HL-60 (cell line): ENCODE measurements around the gene ACD.
"Not testable (repeated sequence)": the region's sequence is repeated elsewhere in the genome, so short reads cannot be mapped to it uniquely, and the experiment has no call there.

Source experiments
- DNase-seq, 2 experiments: peaks; one replicate each; pipeline ENCODE4 v3.0.0-alpha.2; 2010 to 2020; ENCODE audit warnings: low read depth in 1 of 2, low spot score in 1 of 2
- H3K27ac ChIP-seq: fragments of 250-450 bp; sonication (Bioruptor Pico); replicated peaks from 2 replicates; pipeline ENCODE4 v1.5.1; 2020; ENCODE audit warnings: mild to moderate bottlenecking, moderate library complexity
- H3K27me3 ChIP-seq: fragments of 250-450 bp; sonication (Bioruptor Pico); 2 replicates; pipeline ENCODE4 v1.5.1; 2021; ENCODE audit warnings: mild to moderate bottlenecking, moderate library complexity; ENCODE audit not compliant: insufficient read depth, poor library complexity, severe bottlenecking
- H3K4me3 ChIP-seq: replicated peaks from 2 replicates; pipeline ENCODE4 v1.5.1; 2011; ENCODE audit warnings: mild to moderate bottlenecking, control low read depth, low read length; ENCODE audit not compliant: insufficient read depth
- CTCF ChIP-seq: IDR thresholded peaks from one replicate; pipeline ENCODE4 v1.5.1; 2011; ENCODE audit warnings: low read length, control low read depth, inconsistent platforms; ENCODE audit not compliant: insufficient read depth
- GABPA ChIP-seq: IDR thresholded peaks from 2 replicates; pipeline ENCODE4 v1.6.1; 2012; ENCODE audit warnings: low read depth
- POLR2AphosphoS5 ChIP-seq: IDR thresholded peaks from 2 replicates; pipeline ENCODE4 v1.6.1; 2012; ENCODE audit warnings: low read depth
- SPI1 ChIP-seq: IDR thresholded peaks from 2 replicates; pipeline ENCODE4 v1.6.1; 2012; ENCODE audit warnings: low read depth, mild to moderate bottlenecking, borderline replicate concordance
- TF ChIP-seq, protein P1 (sequence below): IDR thresholded peaks from 2 replicates; pipeline ENCODE4 v1.6.1; 2012; ENCODE audit warnings: low read depth; ENCODE audit not compliant: insufficient replicate concordance

Gene ACD

DNA sequence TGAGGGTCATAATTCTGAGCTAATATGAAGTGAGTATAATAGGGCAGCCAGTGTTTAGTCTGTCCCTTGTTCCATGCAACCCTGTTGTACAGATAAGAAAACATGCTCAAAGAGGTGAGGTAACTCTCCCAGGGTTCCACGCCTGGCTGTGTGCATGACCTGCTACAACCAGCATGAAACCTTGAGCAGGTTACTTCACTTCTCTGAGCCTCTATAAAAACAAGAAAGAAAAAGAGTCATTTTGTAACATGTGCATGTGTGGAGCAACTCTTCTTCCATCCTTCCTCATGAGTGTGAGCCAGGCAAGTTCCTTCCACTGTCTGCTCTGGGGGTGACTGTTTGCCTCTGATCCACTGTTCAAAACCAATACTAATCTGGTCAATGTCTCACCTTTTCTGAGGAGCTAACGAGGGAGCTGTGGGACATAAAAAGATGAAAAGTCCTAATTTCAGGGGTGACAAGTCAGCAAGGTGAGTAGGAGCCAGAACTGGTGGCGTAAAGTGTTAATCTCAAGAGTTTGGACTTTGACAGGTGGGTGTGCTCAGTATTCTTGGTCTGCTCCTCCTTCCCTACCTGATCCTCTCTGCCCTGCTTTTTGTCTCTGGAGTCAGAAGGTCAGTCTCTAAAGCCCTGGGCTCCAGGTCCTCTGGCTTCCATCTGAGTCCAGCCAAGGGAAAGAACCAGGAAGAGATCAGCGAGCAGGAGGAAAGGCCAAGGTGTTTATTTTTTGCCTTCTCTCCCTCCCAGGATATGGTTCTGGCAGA, 37.5 kb upstream of the ACD start:
- DNase-seq: peak; percentile 61 to 88
- Histone ChIP-seq H3K27me3 (no peaks in the 10 kb centered on the region), H3K27ac (peak overlapping the region; percentile 66), H3K4me3 (no peak overlapping the region)
- TF ChIP-seq, protein P1, sequence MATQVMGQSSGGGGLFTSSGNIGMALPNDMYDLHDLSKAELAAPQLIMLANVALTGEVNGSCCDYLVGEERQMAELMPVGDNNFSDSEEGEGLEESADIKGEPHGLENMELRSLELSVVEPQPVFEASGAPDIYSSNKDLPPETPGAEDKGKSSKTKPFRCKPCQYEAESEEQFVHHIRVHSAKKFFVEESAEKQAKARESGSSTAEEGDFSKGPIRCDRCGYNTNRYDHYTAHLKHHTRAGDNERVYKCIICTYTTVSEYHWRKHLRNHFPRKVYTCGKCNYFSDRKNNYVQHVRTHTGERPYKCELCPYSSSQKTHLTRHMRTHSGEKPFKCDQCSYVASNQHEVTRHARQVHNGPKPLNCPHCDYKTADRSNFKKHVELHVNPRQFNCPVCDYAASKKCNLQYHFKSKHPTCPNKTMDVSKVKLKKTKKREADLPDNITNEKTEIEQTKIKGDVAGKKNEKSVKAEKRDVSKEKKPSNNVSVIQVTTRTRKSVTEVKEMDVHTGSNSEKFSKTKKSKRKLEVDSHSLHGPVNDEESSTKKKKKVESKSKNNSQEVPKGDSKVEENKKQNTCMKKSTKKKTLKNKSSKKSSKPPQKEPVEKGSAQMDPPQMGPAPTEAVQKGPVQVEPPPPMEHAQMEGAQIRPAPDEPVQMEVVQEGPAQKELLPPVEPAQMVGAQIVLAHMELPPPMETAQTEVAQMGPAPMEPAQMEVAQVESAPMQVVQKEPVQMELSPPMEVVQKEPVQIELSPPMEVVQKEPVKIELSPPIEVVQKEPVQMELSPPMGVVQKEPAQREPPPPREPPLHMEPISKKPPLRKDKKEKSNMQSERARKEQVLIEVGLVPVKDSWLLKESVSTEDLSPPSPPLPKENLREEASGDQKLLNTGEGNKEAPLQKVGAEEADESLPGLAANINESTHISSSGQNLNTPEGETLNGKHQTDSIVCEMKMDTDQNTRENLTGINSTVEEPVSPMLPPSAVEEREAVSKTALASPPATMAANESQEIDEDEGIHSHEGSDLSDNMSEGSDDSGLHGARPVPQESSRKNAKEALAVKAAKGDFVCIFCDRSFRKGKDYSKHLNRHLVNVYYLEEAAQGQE: no peak
- no peak for TF ChIP-seq POLR2AphosphoS5

DNA sequence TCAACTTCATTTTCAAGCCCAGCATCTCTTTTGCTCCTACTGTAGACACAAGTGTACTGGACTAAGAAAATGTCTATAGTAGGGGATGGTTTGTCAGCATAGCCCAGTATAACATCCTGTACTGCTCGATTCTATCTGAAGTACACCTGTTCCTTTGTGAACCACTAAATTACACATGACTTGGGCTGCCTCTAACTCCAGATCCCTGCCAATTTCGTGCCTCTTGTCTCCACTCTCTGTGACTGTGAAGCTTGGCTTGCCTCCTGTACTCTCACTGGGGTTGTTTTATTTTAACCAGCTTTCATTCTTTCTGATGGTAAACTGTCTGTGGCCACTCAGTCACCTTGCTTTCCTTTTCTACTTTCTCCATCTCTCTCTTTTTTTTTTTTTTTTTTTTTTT, 34.6 kb upstream of the ACD start:
- TF ChIP-seq SPI1: no peak
- TF ChIP-seq GABPA: no peak
- TF ChIP-seq, protein P1: no peak
- no peak for TF ChIP-seq POLR2AphosphoS5
- TF ChIP-seq CTCF: no peak
- Histone ChIP-seq H3K27ac (no peak overlapping the region), H3K4me3 (no peak overlapping the region), H3K27me3 (no peaks in the 10 kb centered on the region)
- no peak for DNase-seq

DNA sequence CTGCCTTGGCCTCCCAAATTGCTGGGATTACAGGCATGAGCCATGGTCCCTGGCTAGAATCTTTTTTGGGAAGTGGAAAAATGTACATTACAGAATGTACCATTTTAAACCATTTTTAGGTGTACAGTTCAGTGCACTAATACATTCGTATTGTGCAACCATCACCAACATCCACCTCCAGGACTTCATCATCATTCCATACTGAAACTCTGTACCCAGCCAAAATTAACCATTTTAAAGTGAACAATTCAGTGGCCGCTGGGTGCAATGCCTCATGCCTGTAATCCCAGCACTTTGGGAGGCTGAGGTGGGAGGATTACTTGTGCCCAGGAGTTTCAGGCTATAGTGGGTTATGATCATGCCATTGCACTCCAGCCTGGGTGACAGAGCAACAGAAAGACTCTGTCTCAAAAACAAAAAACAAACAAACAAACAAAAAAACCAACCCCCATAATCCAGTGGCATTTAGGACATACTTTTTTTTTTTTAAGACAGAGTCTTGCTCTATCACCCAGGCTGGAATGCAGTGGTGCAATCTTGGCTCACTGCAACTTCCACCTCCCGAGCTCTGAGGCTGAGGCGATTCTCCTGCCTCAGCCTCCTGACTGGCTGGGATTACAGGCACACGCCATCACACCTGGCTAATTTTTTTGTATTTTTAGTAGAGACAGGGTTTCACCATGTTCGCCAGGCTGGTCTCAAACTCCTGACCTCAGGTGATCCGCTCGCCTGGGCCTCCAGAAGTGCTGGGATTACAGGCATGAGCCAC, 33.6 kb upstream of the ACD start:
- DNase-seq: peak in 1 of 2 experiments; percentile 37
- not testable (repeated sequence) for H3K27ac ChIP-seq, H3K4me3 ChIP-seq, H3K27me3 ChIP-seq

GRCh38 chr16:67685388-67686112, 25.5 kb upstream of the ACD start:
- H3K4me3 ChIP-seq: no peak overlapping the region
- H3K27me3 ChIP-seq: no peaks in the 10 kb centered on the region
- TF ChIP-seq CTCF (no peak), POLR2AphosphoS5 (no peak), SPI1 (no peak), GABPA (no peak)
- TF ChIP-seq, protein P1: no peak
- DNase-seq: no peak
- no peak overlapping the region for H3K27ac ChIP-seq
